ENCODE results near the gene CELF6.

Gene CELF6

DNA sequence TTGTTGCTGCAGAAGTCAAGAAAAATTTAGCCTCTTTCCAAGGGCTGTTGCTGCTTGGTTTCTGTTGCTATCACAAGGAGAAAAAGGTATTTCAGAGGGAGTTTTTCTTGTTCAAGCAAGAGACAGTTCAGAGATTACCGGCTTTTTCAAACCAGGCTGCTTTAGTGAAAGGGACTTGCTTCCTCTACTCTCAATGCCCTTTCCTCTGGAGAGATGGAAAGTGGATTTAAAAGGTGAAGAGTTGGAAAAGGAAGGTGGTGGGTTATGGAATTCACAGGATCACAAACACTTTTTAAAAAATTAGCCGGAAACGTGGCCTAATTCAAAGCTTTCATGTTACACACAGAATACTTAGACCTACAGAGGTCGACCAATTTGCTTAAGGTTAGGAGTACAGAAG lies 48.7 kb downstream of the CELF6 start:
- DNase-seq = no peak

DNA sequence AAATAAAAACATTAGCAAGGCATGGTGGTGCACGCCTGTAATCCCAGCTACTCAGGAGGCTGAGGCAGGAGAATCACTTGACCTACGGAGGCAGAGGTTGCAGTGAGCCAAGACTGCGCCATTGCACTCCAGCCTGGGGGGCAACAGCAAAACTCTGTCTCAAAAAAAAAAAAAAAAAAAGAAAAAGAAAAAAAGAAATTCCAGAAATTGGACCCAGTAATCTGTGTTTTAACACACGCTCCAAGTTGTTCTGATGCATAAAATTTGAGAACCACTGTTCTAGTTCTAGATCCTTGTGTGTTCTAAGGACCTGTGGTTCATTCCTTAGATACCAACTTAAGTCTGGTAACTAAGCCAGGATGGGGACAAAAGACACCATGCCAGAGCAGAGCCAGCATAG lies 50.2 kb downstream of the CELF6 start:
- DNase-seq = no peak

DNA sequence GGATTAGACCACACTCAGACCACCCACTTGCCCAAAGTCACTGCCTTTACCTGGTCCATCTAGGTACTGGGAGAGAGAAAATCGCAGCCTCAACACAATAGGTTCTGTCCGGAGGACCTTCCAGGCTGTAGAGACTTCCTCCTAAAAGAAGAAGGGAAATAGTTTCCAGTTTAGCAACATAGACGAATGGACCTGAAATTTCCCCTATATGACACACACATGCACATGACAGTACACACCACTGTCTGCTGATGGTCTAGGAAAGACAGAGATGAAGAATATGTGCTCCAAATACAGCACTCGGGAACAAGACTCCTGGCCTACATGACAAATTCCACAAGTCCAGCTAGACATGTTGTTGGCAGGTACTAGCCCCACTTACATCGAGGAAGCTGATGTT lies 54.9 kb downstream of the CELF6 start:
- DNase-seq = no peak

DNA sequence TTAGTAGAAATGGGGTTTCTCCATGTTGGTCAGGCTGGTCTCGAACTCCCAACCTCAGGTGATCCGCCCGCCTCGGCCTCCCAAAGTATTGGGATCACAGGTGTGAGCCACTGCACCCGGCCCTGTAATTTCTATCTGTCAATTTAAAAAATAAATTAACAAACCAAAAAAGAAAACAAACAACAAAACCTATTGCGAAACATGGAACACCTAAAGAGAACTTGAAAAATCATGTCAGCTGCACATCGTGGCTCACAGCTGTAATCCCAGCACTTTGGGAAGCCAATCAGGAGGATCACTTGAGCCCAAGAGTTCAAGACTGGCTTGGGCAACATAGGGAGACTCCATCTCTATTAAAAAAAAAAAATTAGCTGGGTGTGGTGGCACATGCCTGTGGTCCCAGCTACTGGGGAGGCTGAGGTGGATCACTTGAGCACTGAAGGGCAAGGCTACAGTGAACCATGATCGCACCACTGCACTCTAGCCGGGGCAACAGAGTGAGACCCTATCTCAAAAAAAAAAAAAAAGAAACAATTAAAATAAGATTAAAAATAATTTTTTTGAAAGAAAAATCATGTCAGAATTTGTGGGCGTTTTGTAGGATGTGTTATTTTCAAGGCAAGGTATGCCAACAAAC lies 67.2 kb downstream of the CELF6 start:
- no peak for DNase-seq

DNA sequence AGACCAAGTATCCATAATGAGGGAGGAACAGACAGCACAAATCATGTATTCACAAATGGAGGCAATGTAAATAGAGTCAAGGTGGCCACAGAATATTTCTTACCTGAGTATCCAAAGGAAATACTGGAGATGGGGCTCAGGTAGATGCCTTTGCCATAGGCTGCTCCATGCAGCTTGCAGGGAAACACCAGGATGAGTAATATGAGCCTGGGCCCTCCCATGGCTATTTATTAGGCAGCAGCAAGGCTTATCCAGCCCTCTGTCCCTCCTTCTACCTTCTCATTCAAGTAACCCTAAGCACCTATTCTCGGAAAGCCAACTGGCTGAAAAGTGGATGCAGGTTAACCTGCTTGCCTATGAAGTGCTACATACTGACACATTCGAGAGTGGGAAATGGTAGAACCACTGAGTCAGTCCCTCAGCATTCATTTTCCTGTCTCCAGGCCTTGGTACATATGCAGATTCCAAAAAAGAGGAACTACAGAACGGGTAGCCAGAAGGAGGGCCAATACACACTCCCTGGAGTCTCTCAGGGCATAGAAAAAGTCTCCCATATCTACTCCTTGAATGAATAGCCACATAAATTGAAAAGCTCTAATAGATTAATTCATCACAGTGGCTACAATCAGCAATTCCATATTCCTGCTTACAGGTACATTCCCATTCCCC lies 70.7 kb downstream of the CELF6 start:
- DNase-seq = no peak

DNA sequence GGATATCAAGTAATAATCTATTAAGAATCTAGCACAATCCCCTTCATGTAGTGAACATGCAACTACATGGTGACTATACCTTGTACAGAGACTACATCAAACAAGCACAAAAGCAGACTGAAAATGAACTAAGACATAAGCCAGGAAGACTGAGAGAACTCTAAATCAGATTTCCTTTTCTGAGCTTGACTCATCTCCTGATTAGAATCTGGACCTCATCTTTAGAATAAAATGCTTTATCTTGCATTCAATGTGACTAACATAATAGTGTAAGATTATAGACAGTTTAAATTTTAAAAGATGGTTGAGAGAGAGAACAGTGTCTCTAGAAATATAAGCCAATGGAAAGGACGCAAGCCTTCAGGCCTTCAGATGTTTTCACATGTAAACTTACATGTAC lies 71.4 kb downstream of the CELF6 start:
- DNase-seq = no peak

DNA sequence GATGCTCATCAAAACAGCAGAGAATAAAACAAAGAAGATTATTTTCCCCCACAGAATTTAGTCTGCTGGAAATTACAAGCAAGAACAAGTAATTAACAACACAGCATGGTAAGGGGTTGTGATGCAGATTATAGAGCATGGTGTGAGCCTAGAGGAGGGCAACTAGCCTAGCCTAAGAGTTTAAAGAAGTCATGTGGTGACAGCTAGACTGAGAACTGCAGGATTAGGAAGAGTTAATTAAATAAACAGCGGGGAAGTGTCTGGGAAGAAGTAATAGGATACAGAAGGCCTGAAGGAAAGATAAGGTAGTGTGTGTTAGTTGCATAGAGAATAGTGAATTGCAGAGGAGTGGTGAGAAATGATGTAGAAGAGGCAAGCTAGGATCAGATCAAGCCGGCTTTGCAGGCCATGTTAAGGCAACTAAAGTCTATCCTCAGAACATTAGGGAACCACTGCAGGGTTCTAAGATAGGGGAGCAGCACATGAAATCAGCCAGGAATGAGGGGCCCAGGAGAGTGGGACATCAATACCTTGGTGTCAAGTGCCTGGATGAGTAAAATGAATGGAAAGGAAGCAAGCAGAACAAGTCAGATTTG lies 77.1 kb downstream of the CELF6 start:
- DNase-seq = no peak

DNA sequence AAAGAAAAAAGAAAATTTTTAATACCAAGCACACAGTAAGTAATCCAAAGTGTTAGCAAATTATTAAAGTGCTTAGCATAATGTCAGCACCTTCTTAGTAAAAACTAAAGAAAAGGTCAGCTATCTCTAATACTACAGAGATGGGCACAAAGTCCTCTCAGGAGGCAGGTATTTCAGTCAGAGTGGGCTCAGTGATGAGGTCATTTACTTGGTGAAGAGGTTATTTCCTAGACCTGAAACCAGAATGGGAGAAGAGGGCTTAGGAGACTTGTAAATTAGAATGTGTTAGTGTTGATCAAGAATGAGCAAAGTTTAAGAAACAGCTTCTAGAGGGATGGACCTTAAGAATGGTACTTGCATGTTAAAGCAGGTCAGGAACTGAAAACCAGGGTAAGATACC lies 80.3 kb downstream of the CELF6 start:
- no peak for DNase-seq

DNA sequence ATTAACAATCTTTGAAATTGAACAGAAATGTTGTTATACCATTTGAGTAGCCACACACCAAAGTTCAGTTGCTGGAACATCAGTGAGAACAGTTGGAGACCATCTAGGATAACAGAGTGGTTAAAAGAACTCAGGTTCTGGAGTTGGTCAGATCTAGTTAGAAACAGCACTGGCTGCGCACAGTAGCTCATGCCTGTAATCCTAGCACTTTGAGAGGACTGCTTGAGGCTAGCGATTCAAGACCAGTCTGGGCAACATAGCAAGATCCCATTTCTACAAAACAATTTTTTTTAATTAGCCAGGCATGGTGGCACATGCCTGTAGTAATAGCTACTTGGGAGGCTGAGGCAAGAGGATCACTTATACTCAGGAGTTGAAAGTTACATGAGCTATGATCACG lies 81.4 kb downstream of the CELF6 start:
- DNase-seq = no peak

DNA sequence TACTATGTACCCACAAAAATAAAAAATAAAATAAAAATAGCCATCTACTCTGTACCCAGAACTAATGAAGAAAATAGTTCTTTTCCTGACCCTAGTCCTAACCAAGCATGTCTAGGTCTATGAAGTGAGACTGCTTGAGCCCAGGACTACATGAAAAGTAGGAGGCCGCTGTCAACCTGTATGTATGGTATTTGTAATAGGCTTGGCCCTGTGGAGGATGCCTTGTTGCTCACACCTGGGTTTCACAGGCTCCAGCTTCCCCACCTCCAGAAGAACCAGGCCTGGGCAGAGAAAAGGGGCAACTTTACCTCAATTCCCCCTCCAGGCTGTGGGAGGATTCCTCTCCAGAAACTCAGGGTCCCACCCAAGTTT lies 82.1 kb downstream of the CELF6 start:
- no peak for DNase-seq

DNA sequence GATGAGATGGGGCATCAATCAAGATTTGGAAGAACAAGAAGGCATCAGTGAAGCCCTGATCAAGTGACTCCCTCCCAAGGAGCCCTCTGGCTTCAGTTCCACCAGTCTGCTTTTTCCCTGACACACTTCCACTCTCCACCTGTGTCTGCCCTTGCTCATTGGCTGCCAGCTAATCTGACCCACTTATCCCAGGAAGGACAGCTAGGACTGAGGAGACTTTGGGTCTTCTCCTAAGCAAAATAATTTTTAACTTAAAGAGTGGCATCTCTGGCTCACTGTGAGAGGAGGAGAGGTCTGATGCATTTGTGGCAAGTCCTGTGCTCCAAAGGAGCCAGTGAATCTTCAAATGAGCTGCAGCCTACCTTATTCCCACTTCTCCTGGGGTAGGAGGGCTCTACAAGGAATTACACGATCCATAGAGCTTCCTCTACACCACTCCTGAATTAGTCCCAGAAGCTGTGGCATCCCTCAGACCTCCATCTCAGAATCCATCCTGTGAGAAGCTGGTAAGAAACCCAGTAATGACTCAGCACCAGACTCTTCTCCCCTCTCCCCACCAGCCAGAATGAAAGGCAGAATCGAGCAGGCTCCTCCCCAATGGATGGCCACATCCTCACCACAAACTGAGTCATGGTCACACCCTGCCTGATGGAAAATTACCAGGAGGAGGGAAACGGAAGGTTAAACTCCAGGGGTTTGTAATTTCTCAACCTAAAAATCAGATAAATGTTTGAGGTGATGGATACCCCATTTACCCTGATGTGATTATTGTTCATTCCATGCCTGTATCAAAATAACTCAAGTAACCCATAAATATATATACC lies 82.7 kb downstream of the CELF6 start:
- peak; percentile 87 to 98 for DNase-seq

DNA sequence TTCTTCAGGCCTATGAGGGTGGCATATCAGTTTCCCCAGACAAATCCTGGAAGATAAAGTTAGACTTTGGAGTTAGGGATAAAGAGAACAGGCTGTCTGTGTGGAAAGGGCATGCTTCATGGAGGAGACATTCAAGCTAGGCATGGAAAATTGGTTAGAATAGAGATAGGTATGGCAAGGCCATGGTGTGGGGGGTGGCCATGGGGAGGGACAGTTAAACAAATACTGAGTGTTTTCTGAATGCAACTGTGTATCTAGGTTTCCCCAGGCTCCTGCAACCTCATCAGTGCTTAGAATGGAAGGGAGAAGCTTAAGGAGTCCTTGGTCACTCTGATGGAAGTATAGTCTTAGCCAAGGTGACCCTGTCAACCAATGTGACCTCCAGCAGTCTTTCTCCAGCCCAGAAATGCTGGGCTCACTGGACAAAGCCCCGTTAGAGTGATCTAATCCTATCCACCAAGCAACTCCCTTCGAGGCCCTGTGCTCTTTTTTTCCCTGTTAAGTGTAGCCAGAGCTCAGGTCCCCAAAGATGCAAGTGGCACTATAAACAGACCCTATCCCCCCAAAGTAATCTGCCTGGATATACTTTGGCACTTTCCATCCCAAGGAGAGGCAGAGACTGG lies 83.5 kb downstream of the CELF6 start:
- no peak for DNase-seq

DNA sequence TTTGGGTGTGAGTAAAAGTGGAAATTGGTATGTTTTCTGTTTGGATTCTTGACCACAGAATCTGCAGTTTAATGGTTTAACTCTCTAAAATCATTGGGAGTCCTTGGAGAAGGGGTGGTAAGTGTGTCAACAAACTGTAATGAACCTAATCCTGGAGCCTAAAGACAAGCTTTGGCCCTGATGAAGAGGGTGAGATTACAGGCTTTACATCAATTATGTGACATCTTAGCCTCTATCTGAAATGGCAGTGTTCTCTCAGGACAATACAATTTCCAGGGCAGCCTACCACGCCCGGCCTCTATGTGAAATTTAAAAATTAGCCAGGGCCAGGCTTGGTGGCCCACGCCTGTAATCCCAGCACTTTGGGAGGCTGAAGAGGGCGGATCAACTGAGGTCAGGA lies 84.7 kb downstream of the CELF6 start:
- DNase-seq = no peak

All from SW 1271 (cell line).